ENCODE results near the gene GPR137B.
"Not testable (repeated sequence)": the region's sequence is repeated elsewhere in the genome, so short reads cannot be mapped to it uniquely, and the experiment has no call there.

GPR137B gene

DNA sequence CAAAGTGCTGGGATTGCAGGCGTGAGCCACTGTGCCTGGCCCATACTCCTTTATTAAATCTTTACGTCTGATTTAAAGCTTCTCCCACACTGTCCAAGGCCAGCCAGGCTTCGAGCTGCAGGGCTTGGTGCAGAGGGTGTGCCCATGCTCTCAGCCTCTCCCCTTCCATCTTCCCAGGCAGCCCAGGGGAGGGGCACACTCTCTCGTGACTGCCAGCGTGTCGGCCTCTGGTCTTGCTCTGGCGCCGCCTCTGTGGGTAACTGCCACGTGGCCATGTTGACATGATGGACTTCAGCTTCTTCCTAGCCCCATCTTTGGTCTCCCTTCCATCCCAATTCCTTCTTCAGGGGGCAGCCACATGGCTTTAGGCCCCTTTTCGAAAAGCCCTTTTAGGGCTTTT, 4.7 kb downstream of the GPR137B start:
- DNase-seq, result no peak

DNA sequence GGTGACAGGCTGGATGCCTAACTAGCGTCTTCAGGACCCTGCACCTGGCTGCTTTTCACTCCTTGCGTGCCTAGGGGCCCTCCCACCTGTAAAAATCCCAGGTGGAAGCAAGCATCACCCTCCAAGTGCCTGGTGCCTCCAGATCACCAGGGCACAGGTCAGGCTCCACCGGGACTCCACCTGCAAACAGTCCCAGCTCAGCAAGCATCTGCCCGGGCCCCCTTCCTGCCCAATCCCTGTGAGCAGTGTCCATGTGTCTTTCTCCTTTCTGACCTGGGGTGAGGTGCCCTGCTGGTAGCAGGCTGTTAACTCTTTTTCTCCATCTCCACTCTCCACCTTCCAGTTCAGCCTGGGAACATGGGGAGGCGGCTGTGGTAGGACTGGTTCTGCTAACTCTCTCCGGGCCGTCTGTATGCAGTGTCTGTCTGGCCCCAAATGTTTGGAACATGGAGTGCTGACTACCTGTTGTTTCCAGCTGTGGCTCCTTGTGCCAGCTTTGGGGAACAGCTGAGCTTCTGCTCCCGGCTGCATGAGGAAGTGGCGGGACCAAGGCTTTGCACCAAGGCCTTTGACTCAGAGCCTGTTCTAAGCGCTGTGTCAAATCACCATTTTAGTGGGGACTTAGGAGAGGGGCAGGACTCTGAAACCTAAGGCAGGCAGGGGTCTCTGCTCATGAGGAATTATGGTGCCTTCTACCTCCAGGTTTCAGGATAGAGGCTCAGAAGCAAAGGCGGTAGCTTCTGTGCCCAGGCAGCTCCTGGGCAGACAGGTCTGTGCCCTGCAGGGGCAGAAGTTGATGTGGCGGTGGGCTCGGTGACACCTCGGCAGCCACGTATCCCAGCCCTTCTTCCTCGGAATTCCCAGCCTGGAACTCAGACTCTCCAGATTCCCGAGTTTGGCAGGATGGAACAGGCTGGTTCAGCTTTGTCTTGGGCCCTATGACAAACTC, 5.5 kb downstream of the GPR137B start:
- DNase-seq, result no peak

DNA sequence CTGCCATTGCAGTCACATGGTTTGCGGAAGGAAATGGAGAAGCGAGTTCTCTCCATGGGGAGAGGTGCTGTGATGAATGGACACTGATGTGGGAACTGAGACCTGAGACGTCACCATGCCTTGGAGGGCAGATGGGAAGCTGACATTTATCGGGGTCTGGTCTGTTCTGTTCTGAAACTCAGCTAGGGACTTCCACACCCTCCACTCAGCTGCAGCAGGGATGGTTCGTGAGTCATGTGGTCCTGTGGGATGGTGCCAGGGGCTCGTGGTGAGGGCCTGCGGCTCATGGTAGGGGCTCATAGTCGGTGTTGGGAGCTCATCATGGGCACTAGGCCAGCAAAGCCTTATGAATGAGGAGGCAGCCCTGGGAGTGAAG, 6.1 kb downstream of the GPR137B start:
- DNase-seq, result no peak

DNA sequence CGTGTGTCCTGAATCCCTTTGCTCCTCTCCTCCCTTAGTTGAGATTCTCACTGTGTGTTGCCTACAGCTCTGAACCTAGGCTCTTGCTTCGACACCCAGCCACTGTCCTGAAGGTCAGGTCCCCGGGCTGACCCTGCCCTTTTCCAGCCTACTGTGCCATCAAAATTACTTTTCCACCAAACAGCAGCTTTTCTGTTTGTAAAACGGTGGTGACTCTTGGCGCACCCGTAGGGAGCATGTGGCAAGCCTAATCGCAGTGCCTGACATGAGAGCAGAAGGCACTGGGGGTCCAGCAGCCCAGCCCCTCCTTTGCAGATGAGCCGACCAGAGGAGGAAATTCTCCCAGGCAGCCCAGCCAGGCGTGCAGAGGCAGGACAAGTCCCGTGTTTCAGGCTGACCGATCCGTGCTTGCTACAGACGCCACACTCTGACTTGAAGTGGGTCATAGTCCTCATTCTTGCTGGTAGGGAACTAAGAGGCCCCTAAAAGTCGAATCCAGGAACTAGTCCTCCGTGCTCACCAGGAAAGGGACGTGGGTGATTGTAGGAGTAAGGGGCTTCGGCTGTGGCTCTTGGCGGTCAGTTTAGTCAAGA, 6.8 kb downstream of the GPR137B start:
- DNase-seq, result no peak

DNA sequence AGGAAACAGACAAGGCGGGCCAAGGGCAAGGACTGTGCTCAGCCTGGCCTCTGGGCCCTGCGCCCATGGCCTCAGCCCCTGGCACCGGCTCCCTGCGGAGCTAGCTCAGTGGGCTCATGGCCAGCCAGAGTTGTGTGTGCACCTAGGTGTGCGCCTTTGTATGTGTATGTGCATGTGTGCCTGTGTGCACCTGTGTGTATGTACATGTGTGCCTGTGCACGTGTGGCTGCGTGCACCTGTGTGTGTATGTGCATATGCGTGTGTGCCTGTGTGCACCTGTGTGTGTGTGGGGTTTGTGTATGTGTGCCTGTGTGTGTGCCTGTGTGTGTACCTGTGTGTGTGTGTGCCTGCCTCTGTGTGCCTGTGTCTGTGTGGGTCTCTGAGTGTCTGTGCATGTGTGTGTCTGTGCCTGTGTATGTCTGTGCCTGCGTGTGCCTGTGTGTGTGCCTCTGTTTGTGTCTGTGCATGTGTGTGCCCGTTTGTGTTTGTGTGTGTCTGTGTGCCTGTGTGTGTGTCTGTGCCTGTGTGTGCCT, 7.4 kb downstream of the GPR137B start:
- no peak for DNase-seq

DNA sequence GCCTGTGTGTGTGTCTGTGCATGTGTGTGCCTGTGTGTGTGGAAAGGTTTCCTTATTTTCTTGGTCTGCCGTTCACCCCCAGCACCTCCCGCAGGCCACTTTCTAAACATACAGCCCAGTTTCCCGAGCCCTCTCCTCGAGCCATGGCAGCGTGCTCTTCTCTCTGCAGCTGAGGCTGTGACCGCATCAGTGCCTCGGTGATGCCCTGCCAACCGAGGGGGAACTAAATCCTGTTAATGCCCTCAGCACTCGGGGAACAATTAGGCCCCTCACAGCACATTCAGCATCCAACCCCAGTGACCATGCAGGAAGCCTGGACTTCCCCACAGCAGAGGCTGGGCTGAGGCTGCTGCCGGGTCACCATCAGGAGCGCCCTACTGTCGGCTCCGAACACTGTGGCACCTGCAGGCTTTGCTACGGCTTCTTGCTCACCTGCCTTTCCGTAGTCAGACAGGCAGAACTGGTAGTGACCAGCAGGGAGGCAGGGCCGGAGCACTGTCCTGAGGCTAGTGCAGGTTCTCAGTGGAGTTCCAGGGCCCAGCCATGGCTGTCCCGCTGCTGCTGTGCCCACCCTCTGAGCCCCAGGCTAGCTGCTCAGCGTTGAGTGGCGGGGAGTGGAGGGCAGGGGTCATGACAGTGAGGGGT, 8.1 kb downstream of the GPR137B start:
- no peak for DNase-seq

DNA sequence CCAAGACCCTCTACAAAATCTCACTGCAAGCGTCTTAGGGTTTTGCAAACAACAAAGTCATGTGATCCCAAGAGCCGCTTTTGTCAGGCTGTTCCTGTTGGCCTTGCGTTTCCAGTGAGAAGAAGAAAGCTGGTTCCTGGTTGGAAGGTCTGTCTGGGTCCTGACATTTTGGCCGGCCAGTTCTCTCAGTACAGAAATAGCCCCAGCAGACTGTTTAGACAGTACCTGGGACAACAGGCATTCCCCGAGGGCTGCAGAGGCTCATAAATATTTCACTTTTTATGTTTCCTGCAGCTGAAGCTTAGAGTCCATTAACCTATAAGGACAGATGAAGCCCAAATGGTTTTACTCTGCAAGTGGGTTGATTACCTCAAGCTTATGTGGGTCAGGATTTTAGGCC, 8.6 kb downstream of the GPR137B start:
- DNase-seq, result no peak

DNA sequence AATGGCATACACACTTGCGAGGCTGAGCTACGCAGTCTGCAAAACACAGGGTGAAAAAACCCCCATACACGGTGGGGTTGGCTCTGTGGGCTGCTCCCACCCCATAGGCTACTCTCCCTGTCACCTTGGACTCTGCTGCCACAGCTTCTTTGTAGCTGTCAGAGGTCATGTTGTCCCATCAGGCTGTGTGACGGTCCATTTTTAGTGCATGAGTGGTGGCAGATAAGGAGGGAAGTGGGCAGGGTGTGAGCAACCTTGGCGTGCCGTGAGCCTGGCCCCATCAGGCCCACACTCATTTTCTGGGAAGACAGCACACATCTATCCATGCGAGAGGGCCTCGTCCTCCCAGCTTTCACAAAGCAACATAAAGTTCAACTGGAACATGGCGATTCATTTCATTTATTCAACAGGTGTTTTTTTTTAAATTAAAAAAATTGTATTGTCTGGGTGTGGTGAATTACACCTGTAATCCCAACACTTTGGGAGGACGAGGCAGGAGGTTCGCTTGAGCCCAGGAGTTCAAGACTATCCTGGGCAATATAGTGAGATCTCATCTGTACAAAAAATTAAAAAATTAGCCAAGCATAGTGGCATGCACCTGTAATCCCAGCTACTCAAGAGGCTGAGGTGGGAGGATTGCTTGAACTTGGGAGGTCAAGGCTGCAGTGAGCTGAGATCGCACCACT, 9.5 kb downstream of the GPR137B start:
- DNase-seq, result no peak

DNA sequence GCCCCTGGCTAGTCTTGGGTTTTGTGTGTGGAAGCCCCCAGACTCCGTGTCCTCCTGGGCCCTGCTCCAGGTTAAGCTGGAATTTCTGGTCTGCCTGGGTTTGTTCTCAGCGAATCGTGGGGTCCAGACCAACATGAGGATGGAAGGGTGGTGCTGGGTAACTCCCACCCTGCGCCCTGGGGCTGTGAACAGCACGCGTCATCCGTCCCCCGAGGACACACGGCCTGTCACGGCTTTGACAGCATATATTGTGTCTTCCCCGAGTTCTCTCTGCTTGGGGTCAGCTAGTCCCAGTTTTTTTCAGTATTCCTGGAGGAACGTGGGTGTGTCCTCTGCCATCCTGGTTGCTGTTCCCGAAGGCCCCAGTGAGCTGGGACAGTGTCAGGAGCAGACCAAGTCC, 11.8 kb downstream of the GPR137B start:
- DNase-seq, result no peak

DNA sequence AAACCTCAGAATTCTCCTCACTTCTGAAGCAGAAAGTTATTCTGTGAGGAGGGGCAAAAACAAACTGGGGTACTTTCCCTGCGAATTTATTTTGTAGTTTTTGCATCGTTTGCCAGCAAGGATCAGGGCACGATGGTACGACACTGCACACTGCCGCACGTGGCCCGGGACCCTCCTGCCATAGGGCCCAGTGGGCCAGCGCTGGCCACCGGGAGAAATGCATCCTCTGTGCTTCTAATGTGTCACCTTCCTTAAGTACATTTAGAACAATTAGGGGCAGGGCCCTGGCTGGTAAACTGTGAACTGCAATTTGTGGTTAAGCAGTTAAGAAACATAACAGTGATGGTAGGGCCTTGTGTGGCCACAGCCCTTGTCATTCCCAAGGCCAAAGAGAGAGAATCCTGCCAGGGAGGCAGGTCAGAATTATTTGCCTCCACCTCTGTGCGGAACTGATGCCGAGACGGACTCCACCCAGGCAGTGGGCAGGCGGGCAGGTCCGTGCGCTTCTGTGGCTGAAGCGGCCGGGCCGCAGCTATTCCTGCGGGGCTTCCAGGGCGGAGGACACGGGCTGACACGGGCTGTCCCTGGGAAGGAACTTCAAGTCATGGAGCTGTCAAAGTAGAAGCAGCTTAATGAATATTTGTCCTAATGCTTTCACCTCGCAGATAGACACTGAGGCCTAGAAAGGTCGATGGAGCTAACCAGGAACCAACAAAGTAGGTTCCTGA, 12.5 kb downstream of the GPR137B start:
- no peak for DNase-seq

DNA sequence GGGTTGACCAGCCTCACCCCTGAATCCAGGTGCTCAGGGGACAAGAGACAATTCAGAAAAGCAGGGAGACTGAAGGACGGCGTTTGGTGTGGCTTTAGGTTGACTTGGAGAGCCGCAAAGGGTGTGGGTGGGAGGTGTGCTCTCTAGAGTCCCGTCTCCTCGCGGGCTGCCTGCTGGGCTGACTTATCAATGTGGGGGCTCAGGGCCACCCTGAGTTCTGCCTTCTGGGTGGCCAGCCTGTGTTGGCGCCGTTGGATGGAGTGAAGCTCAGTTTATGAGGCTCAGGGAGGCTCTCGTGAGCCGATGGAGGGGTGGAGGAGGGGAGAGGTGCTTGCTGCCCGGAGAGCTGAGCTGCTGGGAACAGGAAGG, 13.0 kb downstream of the GPR137B start:
- DNase-seq, result no peak

DNA sequence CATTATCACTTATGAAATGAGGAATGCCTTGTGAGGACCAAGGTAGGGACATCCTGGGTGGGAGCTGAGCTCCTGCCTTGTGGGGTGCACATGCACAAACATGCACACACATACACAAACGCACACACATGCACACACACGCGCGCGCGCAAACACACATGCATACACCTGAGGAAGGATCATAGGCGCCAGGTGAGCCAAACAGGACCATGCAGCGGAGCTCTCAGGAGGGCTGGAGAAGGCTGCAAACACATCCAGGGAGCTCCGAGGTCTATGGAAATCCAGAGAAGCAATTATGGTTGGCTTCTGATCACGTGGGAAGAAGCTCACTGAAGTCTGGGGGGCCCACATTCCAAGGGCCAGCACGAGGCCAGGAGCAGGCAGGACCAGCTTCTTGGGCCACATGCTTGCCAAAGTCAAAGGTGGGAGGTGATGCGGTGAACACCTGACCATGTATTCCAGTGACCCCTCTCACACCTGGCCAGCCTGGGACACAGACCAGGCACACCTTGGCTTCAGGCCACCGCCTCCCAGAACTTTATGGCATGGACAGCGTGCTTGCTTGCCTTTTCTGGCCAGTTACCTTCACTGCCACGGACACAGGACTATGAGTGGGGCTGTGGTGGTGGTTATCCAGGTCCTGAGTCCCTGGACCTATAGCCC, 13.6 kb downstream of the GPR137B start:
- no peak for DNase-seq

DNA sequence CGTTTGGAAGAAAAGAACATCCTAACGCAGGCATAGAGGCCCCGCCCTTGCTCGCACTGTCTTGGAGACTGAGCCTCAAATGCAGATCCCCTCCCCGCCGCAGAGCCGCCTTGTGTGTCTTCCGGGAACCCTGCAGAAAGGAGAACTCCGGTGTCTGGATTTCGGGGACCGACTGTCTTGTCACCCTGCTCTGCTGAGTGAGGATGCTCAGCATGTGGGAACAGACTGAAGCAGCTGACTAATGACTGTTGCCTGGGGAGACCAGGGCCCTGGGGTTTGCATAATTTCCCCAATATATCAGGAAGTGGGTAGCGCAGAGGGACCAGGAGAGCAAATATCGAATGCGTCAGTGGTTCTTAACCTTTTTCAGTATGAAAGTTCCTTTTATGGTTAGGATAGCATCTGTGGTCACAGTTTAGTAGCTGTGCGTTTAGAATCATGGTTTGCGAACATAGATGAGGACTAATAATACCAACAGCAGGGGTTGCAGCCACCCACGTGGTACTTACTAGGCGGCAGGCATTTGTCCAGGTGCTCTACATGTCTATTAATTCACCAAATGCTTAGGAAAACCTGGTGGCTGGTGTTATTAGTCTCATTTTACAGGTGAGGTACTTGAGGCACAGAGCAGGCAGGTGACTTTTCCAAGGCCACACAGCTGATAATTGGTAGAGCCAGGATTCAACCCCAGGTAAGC, 14.3 kb downstream of the GPR137B start:
- DNase-seq, result peak; percentile 40

DNA sequence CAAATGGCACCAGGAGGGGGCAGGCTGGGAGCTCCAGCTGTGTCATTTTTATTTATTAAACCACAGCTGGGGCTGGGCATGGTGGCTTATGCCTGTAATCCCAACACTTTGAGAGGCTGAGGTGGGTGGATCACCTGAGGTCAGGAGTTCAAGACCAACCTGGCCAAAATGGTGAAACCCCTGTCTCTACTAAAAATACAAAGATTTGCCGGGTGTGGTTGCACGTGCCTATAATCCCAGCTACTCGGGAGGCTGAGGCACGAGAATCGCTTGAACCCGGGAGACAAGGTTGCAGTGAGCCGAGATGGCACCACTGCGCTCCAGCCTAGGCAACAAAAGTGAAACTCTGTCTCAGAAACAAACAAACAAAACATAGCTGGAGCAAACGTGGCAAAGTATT, 15.7 kb downstream of the GPR137B start:
- DNase-seq, result not testable (repeated sequence)

DNA sequence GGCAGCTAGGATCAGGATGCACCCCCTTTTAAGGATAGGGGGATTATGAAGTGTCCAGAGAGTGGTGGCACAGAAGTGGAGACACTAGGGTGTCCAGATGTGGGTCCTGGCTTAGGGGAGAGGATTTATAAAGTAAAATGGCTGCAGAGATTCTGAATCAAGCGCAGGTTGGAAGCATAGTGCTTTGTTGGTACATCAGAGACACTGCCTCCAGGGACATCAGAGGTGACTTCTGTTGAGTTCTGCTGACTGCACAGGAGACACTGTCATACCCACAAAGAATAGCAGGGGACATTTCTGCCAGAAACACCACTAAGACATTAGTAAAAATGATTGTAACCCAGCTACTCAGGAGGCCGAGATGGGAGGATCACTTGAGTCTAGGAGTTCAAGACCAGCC, 16.4 kb downstream of the GPR137B start:
- DNase-seq, result no peak

DNA sequence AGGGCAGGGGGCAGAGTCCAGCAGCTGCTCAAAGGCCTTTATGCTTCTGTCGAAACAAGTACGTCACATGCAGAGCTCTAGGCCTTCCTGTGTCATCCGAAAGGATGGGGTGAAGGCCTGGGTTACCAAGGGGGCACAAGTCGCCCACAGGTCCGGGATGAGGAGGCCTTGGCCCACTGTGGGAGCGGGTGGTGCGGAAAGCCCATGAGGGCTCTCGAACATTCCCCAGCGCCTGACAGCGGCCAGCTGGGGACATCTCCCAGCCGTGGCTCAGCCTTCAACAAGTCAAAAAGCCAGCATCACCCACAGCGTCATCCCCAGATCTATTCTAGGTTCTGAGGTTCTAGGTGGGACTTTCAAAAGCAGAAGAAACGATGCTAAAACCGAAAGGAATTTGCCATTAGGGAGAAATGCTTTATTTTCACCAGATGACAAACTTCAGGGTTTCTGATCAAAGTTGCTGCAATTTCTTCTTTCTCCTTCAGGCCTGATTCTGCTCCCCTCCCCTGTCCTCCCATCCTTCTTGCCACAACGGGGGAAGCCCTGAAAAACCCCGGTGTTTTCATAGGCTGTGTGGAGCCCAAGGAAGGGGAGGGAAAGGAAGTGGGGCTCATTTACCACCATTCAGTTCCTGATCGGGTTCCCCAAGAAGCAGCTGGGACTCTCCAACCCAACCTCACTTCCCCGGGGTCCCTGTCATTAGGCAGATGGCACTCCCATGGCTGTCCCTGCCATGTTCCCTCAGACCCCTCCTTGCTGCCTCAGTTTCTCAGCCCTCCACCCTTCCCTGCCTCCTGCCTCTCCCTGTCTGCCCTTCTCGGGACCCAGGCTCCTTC, 17.6 kb downstream of the GPR137B start:
- DNase-seq, result no peak

DNA sequence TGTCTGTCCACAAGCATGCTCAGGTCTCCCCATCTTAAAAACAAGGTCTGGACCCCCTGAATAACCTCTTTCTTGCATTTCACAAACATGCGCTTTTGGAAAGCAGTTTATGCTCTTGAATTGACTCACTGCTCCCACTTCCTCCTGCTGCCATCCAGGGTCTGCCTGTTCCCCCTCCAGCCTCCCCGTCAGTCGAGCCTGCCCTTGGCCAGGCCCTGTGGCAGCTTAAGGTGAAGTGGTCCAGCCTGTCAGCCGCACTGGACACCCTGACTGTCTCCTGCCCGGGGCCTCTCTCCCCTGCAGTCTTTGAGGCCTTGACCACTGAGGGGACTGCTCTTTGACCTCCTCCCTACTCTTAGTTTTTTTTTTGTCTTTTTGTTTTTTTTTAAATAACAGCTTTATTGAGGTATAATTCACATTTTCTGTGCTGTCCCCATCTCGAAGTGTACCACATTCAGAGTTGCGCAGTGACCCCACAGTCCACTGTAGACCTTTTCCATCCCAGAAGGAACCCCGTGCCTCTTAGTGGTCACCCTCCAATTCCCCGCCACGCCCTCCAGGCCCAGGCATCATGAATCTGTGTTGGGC, 18.3 kb downstream of the GPR137B start:
- no peak for DNase-seq

DNA sequence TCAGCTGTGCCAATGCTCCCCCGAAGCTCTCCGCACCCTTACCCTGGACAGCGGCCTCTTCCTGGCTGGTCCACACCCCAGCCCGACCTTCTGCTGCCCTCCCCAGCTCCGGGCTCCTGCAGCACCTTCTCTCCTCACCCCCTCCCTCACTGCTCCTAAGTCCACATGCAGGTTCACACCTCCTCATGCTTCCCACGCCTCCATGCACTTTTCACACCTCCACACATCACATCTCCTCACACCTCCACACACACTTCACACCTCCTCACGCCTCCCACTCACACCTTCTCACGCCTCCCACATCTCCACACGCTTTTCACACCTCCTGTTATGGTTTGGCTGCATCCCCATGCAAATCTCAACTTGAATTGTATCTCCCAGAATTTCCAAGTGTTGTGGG, 18.9 kb downstream of the GPR137B start:
- no peak for DNase-seq

DNA sequence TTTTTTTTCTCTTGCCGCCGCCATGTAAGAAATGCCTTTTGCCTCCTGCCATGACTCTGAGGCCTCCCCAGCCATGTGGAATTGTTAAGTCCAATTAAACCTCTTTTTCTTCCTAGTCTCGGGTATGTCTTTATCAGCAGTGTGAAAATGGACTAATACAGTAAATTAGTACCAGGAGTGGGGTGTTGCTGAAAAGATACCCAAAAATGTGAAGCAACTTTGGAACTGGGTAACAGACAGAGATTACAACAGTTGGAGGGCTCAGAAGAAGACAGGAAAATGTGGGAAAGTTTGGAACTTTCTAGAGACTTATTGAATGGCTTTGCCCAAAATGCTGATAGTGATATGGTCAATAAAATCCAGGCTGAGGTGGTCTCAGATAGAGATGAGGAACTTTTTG, 19.4 kb downstream of the GPR137B start:
- not testable (repeated sequence) for DNase-seq
